ENCODE measurements around the gene MAGEB1.

- TF ChIP-seq CTCF (IDR thresholded peaks at IDR 0.05 in 4 of 5, conservative IDR thresholded peaks at IDR 0.05 in 1 of 5) (no peak), POLR2A (IDR thresholded peaks at IDR 0.05) (no peak)
Measured at GRCh38 chrX:30248854-30249253, 1.9 kb downstream of the MAGEB1 start.
